Right cardiac atrium (tissue), 5 donors: ENCODE data around the gene ITGAL. TPM values are rescaled to one million over a fixed set of nuclear protein-coding genes. Genes with fewer than 3 reads are reported as not detected.
"Not testable (repeated sequence)": the region's sequence is repeated elsewhere in the genome, so short reads cannot be mapped to it uniquely, and the experiment has no call there.

ENCODE experiments used
- ATAC-seq, 2 donors: fragments of 200-7000 bp; cut with Tn5 transposase; one replicate each; pipeline versions ENCODE4 v1.8.0 to v1.9.1; 2020; ENCODE audit warnings: moderate library complexity in 2 of 2, mild to moderate bottlenecking in 1 of 2
- DNase-seq, 3 donors: peaks; one replicate each; pipeline ENCODE4 v3.0.0-alpha.2; 2020
- H3K27ac ChIP-seq: one replicate; pipeline ENCODE4 v1.5.1; 2013; ENCODE audit warnings: mild to moderate bottlenecking, low read length, control low read depth, moderate library complexity
- H3K27me3 ChIP-seq: one replicate; pipeline ENCODE4 v1.6.1; 2013; ENCODE audit not compliant: control insufficient read depth, insufficient read depth
- H3K4me1 ChIP-seq: one replicate; pipeline ENCODE4 v1.6.1; 2013; ENCODE audit warnings: low read length; ENCODE audit not compliant: control insufficient read depth, insufficient read depth
- H3K4me3 ChIP-seq: one replicate; pipeline ENCODE4 v1.5.1; 2013; ENCODE audit warnings: low read length, control low read depth
- H3K9me3 ChIP-seq: one replicate; pipeline ENCODE4 v1.6.1; 2013; ENCODE audit warnings: low read length; ENCODE audit not compliant: control insufficient read depth
- WGBS: extraction: QIAGEN DNeasy Blood & Tissue Kit; methylation state at CpG from one replicate; pipeline ENCODE4 v1.1.7; 2013; 5-methylcytosine and 5-hydroxymethylcytosine counted together
- intact Hi-C, 4 donors: fragments of 100-400 bp; cut with DNase I; formaldehyde crosslinking; loops; one replicate each; pipeline versions ENCODE4 v1.11.0 to v1.14.0; 2022 to 2023
- polyA plus RNA-seq: library from polyadenylated mRNA; stranded (reverse); fragments of 200-250 nt; gene quantifications from one replicate; pipeline ENCODE4 v1.2.3, GENCODE V29; 2013
- total RNA-seq, 4 donors: library from RNA; stranded (reverse); fragmentation: NEBNext Ultra II Directional; extraction: Animal tissue kit (Norgen Biotek cat#: 25700); gene quantifications; one replicate each; pipeline ENCODE4 v1.2.1, GENCODE V29; 2021
- donor health status: healthy with polysubstance abuse.
- donor health status: DM: no; HTN: yes; CAD: no.
- donor health status: DM: no; HTN: no; CAD: no.
- donor health status: DM: no; HTN: yes; CAD: no; lungs with severe emphysema.
- donor health status: DM: yes; HTN: yes; CAD: no.

ITGAL gene
- total and polyA plus RNA-seq, 5 donors = 0.61 to 4.8 (median 1.5) TPM

GRCh38 chr16:30457743-30458560 lies 14.6 kb upstream of the ITGAL start:
- DNase-seq = no peak
- Histone ChIP-seq H3K4me3 (no peak overlapping the region), H3K27me3 (no peaks in the 10 kb centered on the region), H3K4me1 (no peaks in the 10 kb centered on the region), H3K9me3 (no peaks in the 10 kb centered on the region), H3K27ac (no peak overlapping the region)
- ATAC-seq = no peak
- WGBS = 89% methylated on average over 16 of the region's 16 CpGs
- intact Hi-C loops = no loop called here

DNA sequence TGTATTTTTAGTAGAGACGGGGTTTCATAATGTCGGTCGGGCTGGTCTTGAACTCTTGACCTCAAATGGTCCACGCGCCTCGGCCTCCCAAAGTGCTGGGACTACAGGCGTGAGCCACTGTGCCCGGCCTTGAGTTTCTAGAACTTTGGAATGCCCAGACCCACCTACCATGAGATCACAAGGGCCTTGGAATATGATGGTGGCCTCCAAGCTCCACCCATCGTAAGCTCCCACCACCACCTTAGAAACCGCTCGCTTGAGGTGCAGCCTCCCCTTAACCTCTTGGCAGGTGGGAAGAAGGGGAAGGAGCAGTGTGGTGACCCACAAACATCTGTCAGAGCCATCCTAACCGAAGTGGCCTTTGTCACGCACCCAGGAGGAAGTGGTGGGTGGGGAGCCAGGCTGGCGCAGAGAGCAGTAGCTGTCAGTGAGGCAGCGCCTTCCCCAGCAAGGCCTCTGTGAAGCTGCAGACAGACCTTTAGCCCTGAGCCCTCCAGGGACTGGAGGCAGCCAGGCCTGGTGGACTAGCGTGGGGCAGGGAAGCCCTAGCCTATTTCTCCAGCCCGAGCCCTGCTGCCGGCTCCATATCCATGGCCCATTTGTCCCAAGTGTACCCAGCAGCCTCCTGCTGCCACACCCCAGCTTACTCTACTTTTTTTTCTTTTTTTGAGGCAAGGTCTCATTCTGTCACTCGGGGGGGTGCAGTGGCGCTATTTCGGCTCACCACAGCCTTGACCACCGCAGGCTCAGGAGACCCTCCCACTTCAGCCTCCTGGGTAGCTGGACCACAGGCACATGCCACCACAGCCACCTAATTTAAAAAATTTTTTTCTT lies 13.8 kb upstream of the ITGAL start:
- Histone ChIP-seq H3K27ac (no peak overlapping the region), H3K4me3 (no peak overlapping the region), H3K27me3 (no peaks in the 10 kb centered on the region), H3K9me3 (no peaks in the 10 kb centered on the region), H3K4me1 (no peaks in the 10 kb centered on the region)
- intact Hi-C loops = no loop called here
- ATAC-seq = peak; percentile 56 to 59
- DNase-seq = peak in 2 of 3 donors; percentile 65 to 74
- WGBS = 73% methylated on average over 22 of the region's 22 CpGs

- 84% methylated on average over 11 of the region's 11 CpGs for WGBS
- H3K27me3 ChIP-seq = no peaks in the 10 kb centered on the region
- no peaks in the 10 kb centered on the region for H3K4me1 ChIP-seq
- no peaks in the 10 kb centered on the region for H3K9me3 ChIP-seq
- peak in 1 of 3 donors; percentile 28 for DNase-seq
- intact Hi-C loops = no loop called here
- no peak overlapping the region for H3K27ac ChIP-seq
- no peak overlapping the region for H3K4me3 ChIP-seq
- ATAC-seq = no peak
Measured at GRCh38 chr16:30459456-30459855, 13.1 kb upstream of the ITGAL start.

GRCh38 chr16:30461426-30461825 lies 11.1 kb upstream of the ITGAL start:
- H3K4me3 ChIP-seq, H3K4me1 ChIP-seq, H3K9me3 ChIP-seq, DNase-seq, intact Hi-C loops, H3K27ac ChIP-seq, H3K27me3 ChIP-seq, ATAC-seq: not testable (repeated sequence)
- 80% methylated on average over 5 of the region's 5 CpGs for WGBS

GRCh38 chr16:30464078-30464477 lies 8.5 kb upstream of the ITGAL start:
- 92% methylated on average over 7 of the region's 7 CpGs for WGBS
- H3K4me1 ChIP-seq = no peaks in the 10 kb centered on the region
- no peak overlapping the region for H3K4me3 ChIP-seq
- H3K9me3 ChIP-seq = no peaks in the 10 kb centered on the region
- no peak overlapping the region for H3K27ac ChIP-seq
- intact Hi-C loops = no loop called here
- H3K27me3 ChIP-seq = no peaks in the 10 kb centered on the region
- ATAC-seq (no peak), DNase-seq (no peak)

- Histone ChIP-seq H3K4me1 (no peaks in the 10 kb centered on the region), H3K9me3 (no peaks in the 10 kb centered on the region), H3K27ac (no peak overlapping the region), H3K27me3 (no peaks in the 10 kb centered on the region), H3K4me3 (no peak overlapping the region)
- DNase-seq = no peak
- no peak for ATAC-seq
- WGBS = 74% methylated on average over 3 of the region's 3 CpGs
- intact Hi-C loops = no loop called here
Measured at GRCh38 chr16:30470170-30470512, 2.4 kb upstream of the ITGAL start.

- no peak overlapping the region for H3K27ac ChIP-seq
- 88% methylated on average over 8 of the region's 8 CpGs for WGBS
Measured at GRCh38 chr16:30470632-30470995, 1.9 kb upstream of the ITGAL start.

DNA sequence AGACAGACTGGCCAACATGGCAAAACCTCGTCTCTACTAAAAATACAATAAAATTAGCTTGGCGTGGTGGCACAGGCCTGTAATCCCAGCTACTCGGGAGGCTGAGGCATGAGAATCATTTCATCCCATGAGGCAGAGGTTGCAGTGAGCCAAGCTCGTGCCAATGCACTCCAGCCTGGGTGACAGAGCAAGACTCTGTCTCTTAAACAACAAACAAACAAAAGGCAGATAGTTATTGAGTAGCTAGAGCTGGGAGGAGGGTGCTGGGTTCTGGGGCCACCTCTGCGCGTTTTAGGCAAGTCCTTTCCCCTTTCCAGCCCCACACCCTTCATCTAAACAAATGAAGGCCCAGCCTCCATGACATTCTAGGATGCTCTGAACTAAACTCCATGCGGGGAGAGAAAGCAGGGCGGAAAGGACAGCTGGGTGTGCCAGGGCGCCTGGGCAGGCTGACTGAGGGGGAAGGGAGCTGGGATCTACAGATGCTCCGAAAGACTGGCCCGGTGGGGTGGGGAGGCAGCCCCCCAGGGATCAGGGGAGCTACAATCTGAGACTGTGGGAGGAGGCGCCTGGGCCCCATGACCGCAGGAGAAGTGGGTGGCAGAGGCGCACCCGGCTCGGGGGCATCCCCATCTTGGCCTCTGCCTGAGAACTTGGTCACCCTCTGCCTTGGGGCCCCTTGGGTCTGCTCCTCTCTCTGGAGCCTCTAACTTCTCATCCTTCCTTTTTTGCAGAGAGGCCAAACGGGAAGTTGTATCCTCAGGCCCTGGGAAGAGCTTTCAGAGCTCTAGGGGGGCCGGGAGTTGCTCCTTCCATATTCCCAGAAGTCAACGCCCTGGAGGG lies 910 bp downstream of the ITGAL start:
- H3K27ac ChIP-seq = no peak overlapping the region
- H3K4me3 ChIP-seq = no peak overlapping the region
- H3K4me1 ChIP-seq = no peaks in the 10 kb centered on the region
- H3K27me3 ChIP-seq = no peaks in the 10 kb centered on the region
- peak; percentile 25 to 55 for ATAC-seq
- intact Hi-C loops = no loop called here
- no peaks in the 10 kb centered on the region for H3K9me3 ChIP-seq
- 59% methylated on average over 19 of the region's 19 CpGs for WGBS
- peak in 2 of 3 donors; percentile 56 to 58 for DNase-seq

More at GRCh38 chr16:30470632-30470995, 1.9 kb upstream of the ITGAL start:
- intact Hi-C loops = no loop called here
- DNase-seq (no peak), ATAC-seq (no peak)
- Histone ChIP-seq H3K4me3 (no peak overlapping the region), H3K27me3 (no peaks in the 10 kb centered on the region), H3K9me3 (no peaks in the 10 kb centered on the region), H3K4me1 (no peaks in the 10 kb centered on the region)

- no peaks in the 10 kb centered on the region for H3K4me1 ChIP-seq
- no peak overlapping the region for H3K27ac ChIP-seq
- no peak overlapping the region for H3K4me3 ChIP-seq
- WGBS = 22% methylated on average over 35 of the region's 35 CpGs
- DNase-seq (peak in 1 of 3 donors; percentile 53), ATAC-seq (peak in 1 of 2 donors; percentile 30)
- no peaks in the 10 kb centered on the region for H3K27me3 ChIP-seq
- no peaks in the 10 kb centered on the region for H3K9me3 ChIP-seq
- intact Hi-C loops = no loop called here
Measured at GRCh38 chr16:30474074-30474452, 1.5 kb downstream of the ITGAL start.

DNA sequence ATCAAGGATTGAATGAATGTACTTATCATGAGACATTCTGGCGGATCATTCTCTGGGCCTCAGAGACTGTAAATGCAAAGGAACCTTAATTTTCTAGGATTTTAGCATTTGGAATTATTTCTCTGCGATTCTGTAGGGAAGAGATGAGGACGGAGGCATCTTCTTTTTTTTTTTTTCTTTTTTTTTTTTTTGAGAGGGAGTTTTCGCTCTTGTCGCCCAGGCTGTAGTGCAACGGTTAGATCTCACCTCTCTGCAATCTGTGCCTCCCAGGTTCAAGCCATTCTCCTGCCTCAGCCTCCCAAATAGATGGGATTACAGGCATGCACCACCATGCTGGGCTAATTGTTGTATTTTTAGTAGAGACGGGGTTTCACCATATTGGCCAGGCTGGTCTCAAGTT lies 2.1 kb downstream of the ITGAL start:
- intact Hi-C loops = no loop called here
- H3K27me3 ChIP-seq = no peaks in the 10 kb centered on the region

GRCh38 chr16:30476991-30477390 lies 4.4 kb downstream of the ITGAL start:
- ATAC-seq (no peak), DNase-seq (no peak)
- H3K4me1 ChIP-seq = no peaks in the 10 kb centered on the region
- no peak overlapping the region for H3K27ac ChIP-seq
- intact Hi-C loops = no loop called here
- H3K4me3 ChIP-seq = no peak overlapping the region
- H3K27me3 ChIP-seq = no peaks in the 10 kb centered on the region
- no peaks in the 10 kb centered on the region for H3K9me3 ChIP-seq
- WGBS = 66% methylated on average over 3 of the region's 3 CpGs

More for the DNA sequence above, 2.1 kb downstream of the ITGAL start:
- no peaks in the 10 kb centered on the region for H3K4me1 ChIP-seq
- no peak overlapping the region for H3K27ac ChIP-seq
- WGBS = 80% methylated on average over 7 of the region's 7 CpGs
- H3K4me3 ChIP-seq = no peak overlapping the region
- H3K9me3 ChIP-seq = no peaks in the 10 kb centered on the region
- ATAC-seq = no peak
- DNase-seq = no peak
